Psoas muscle (tissue), 8 donors: ENCODE results near the gene DGKB. TPM values are rescaled to one million over a fixed set of nuclear protein-coding genes. Genes with fewer than 3 reads are reported as not detected.

Source experiments
- ATAC-seq, 4 donors: fragments of 200-7000 bp; cut with Tn5 transposase; one replicate each; pipeline ENCODE4 v1.9.1; 2020; ENCODE audit warnings: moderate library complexity in 3 of 4, mild to moderate bottlenecking in 2 of 4
- DNase-seq, 2 donors: peaks; one replicate each; pipeline ENCODE4 v3.0.0-alpha.2; 2020
- H3K27ac ChIP-seq: fragments of 200-600 bp; one replicate; pipeline ENCODE4 v1.8.0; 2022
- H3K27me3 ChIP-seq, 3 donors: fragments of 200-600 bp in 1 of 3; one replicate each; pipeline versions ENCODE4 v1.6.1 to v1.8.0; 2013 to 2022; ENCODE audit warnings: low read length in 2 of 3, mild to moderate bottlenecking in 2 of 3, moderate library complexity in 1 of 3; ENCODE audit not compliant: insufficient read depth in 3 of 3
- H3K36me3 ChIP-seq, 2 donors: fragments of 200-600 bp in 1 of 2; one replicate each; pipeline versions ENCODE4 v1.6.1 to v1.8.0; 2013 to 2022; ENCODE audit warnings: low read depth in 1 of 2, mild to moderate bottlenecking in 1 of 2, moderate library complexity in 1 of 2; ENCODE audit not compliant: insufficient read depth in 1 of 2
- H3K4me1 ChIP-seq: fragments of 200-600 bp; one replicate; pipeline ENCODE4 v1.8.0; 2022
- H3K4me3 ChIP-seq: fragments of 200-600 bp; one replicate; pipeline ENCODE4 v1.8.0; 2022; ENCODE audit warnings: mild to moderate bottlenecking
- H3K9me3 ChIP-seq: fragments of 200-600 bp; one replicate; pipeline ENCODE4 v1.8.0; 2022
- WGBS, 3 donors: extraction: QIAGEN DNeasy Blood & Tissue Kit; methylation state at CpG; one replicate each; pipeline versions ENCODE4 v1.1.6 to v1.1.7; 2013; 5-methylcytosine and 5-hydroxymethylcytosine counted together
- intact Hi-C, 2 donors: fragments of 100-400 bp; cut with DNase I; formaldehyde crosslinking; loops; one replicate each; pipeline versions ENCODE4 v1.11.0 to v1.14.2; 2022
- polyA plus RNA-seq, 3 donors: library from polyadenylated mRNA; stranded (reverse); fragments of 200-250 nt; gene quantifications; one replicate each; pipeline ENCODE4 v1.2.3, GENCODE V29; 2013
- total RNA-seq, 4 donors: library from RNA; stranded (reverse); fragmentation: NEBNext Ultra II Directional in 2 of 4; extraction: Animal tissue kit (Norgen Biotek cat#: 25700) in 2 of 4; gene quantifications; one replicate each; pipeline versions ENCODE4 v1.2.1 to v1.2.4, GENCODE V29; 2021 to 2023
- TF ChIP-seq, protein P1 (sequence below): fragments of 200-600 bp; IDR thresholded peaks from one replicate; pipeline ENCODE4 v1.8.0; 2022; ENCODE audit warnings: antibody characterized with exemption
- donor health status: healthy with polysubstance abuse.
- donor health status: DM: no; HTN: no; CAD: no; lungs with moderate emphysema.
- donor health status: Bipolar disorder and iron deficiency.
- donor health status: healthy.
- donor health status: DM: yes; HTN: yes; CAD: no.
- donor health status: DM: no; HTN: no; CAD: no.
- donor health status: DM: no; HTN: no; CAD: no.
- donor health status: DM: yes; HTN: yes; CAD: no.

Gene DGKB
- total and polyA plus RNA-seq, 7 donors: 0.01 to 0.26 (median 0.04) TPM; not detected in 2

DNA sequence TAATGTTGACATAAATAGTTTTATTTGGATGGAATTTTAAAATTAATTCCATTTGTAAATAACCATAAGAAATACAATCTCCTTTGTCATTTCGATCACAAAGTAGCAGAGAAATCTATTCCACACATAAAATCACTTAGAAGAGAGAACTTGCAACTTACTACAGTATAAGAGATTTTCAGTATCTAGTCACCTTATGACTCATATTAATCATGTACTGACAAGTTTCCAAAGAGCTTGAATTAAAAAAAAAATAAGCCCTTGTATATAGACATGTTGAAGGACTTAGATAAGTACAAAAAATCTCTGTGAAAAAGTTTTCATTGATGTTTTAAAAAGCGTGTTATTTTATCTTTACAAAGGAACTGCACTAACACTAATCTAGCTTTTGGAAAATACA is 706.0 kb downstream of the DGKB start:
- Histone ChIP-seq H3K27ac (no peak overlapping the region), H3K4me3 (no peak overlapping the region), H3K36me3 (no peaks in the 10 kb centered on the region), H3K9me3 (peaks cover 7% of the 10 kb centered on the region), H3K4me1 (no peaks in the 10 kb centered on the region), H3K27me3 (no peaks in the 10 kb centered on the region)
- 44 to 52% (median 47%) methylated on average over 2 of the region's 2 CpGs for WGBS, 3 donors
- intact Hi-C loops: no loop called here
- TF ChIP-seq, protein P1, sequence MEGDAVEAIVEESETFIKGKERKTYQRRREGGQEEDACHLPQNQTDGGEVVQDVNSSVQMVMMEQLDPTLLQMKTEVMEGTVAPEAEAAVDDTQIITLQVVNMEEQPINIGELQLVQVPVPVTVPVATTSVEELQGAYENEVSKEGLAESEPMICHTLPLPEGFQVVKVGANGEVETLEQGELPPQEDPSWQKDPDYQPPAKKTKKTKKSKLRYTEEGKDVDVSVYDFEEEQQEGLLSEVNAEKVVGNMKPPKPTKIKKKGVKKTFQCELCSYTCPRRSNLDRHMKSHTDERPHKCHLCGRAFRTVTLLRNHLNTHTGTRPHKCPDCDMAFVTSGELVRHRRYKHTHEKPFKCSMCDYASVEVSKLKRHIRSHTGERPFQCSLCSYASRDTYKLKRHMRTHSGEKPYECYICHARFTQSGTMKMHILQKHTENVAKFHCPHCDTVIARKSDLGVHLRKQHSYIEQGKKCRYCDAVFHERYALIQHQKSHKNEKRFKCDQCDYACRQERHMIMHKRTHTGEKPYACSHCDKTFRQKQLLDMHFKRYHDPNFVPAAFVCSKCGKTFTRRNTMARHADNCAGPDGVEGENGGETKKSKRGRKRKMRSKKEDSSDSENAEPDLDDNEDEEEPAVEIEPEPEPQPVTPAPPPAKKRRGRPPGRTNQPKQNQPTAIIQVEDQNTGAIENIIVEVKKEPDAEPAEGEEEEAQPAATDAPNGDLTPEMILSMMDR: no peak
- no peak for ATAC-seq
- DNase-seq: no peak

DNA sequence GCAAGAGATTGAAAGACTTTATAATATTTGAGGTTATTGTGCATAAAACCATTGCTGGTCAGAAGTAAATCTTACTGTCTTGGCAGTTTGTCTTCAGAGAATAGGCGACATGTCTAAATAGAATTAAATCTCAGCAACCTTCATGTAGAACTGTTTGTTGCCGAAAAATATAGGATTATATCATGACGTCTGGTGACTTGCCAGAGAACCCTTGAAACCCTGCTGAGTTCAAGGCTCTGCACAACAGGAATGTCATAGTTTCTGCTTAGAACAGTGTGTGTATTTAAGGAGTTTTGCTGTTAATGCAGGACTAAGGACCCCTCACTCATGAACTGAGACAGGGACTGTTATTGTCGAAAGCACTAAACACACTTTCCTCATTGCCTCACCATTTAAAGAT is 706.7 kb downstream of the DGKB start:
- H3K9me3 ChIP-seq: peaks cover 7% of the 10 kb centered on the region
- no peaks in the 10 kb centered on the region for H3K27me3 ChIP-seq
- H3K36me3 ChIP-seq: no peaks in the 10 kb centered on the region
- DNase-seq (no peak), ATAC-seq (no peak)
- H3K4me3 ChIP-seq: no peak overlapping the region
- H3K4me1 ChIP-seq: no peaks in the 10 kb centered on the region
- TF ChIP-seq, protein P1: no peak
- intact Hi-C loops: no loop called here
- 69 to 88% (median 80%) methylated on average over 4 of the region's 4 CpGs for WGBS, 3 donors
- no peak overlapping the region for H3K27ac ChIP-seq

DNA sequence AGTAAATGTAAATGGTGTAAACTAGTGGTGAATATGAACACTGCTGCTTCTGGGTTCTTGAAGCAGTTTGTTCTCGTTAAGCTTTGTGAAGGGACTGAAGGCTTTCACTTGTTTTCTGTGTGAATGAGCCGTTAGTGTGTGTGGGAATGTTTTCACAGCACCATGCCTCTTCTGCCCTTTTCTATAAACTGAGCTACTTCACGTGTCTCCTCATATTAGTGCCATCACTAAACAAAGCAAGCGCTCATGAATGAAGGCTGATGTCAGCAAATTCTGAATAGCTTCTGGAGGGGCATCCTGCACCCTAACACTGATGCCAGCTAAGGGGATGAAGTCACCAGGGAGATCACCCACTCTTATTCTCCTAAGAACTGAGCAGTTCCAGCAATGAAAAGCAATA is 707.5 kb downstream of the DGKB start:
- Histone ChIP-seq H3K4me3 (no peak overlapping the region), H3K4me1 (no peaks in the 10 kb centered on the region), H3K27me3 (no peaks in the 10 kb centered on the region), H3K36me3 (no peaks in the 10 kb centered on the region), H3K27ac (no peak overlapping the region), H3K9me3 (peaks cover 7% of the 10 kb centered on the region)
- TF ChIP-seq, protein P1: no peak
- no peak for ATAC-seq
- 75 to 83% (median 79%) methylated on average over 4 of the region's 4 CpGs for WGBS, 3 donors
- no peak for DNase-seq
- intact Hi-C loops: no loop called here

DNA sequence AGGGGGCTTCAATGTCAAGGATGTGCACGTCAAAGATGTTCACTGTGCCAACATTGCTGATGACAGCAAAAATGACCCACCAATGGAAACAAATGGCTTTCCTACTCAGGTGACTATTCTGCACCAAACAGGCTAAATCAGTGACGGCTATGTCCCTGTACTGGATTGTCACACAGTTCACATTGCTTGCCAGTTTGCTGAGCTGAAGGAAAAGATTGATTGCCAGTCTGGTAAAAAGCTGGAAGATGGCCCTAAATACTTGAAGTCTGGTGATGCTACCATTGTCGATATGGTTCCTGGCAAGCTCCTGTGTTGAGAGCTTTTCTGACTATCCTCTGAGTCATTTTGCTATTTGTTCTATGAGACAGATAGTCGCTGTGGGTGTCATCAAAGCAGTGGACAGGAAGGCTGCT is 710.9 kb downstream of the DGKB start:
- intact Hi-C loops: no loop called here
- WGBS, 3 donors: 82 to 89% (median 87%) methylated on average over 4 of the region's 4 CpGs

More for the DNA sequence above, 710.9 kb downstream of the DGKB start:
- TF ChIP-seq, protein P1: no peak
- Histone ChIP-seq H3K4me1 (no peaks in the 10 kb centered on the region), H3K27ac (no peak overlapping the region), H3K27me3 (no peaks in the 10 kb centered on the region), H3K36me3 (no peaks in the 10 kb centered on the region), H3K4me3 (no peak overlapping the region), H3K9me3 (no peaks in the 10 kb centered on the region)
- DNase-seq (no peak), ATAC-seq (no peak)
